Heart right ventricle (tissue), 16 donors: Measurements from ENCODE around the gene STRA8. TPM values are rescaled to one million over a fixed set of nuclear protein-coding genes. Genes with fewer than 3 reads are reported as not detected.

Source experiments
- ATAC-seq, 8 donors: fragments of 200-7000 bp; cut with Tn5 transposase; one replicate each; pipeline ENCODE4 v1.9.1; 2020; ENCODE audit warnings: mild to moderate bottlenecking in 8 of 8, moderate library complexity in 8 of 8, moderate number of reproducible peaks in 1 of 8
- DNase-seq, 2 donors: peaks; one replicate each; pipeline ENCODE4 v3.0.0-alpha.2; 2020
- H3K27ac ChIP-seq, 10 donors: fragments of 200-600 bp; sonication (generic) in 2 of 10; one replicate each; pipeline versions ENCODE4 v1.5.0 to v1.8.0; 2020 to 2022; ENCODE audit warnings: mild to moderate bottlenecking in 3 of 10
- H3K27me3 ChIP-seq, 7 donors: fragments of 200-600 bp; one replicate each; pipeline ENCODE4 v1.8.0; 2021 to 2022; ENCODE audit warnings: mild to moderate bottlenecking in 2 of 7
- H3K36me3 ChIP-seq, 9 donors: fragments of 200-600 bp; sonication (generic) in 1 of 9; one replicate each; pipeline versions ENCODE4 v1.5.0 to v1.8.0; 2020 to 2022; ENCODE audit warnings: mild to moderate bottlenecking in 2 of 9
- H3K4me1 ChIP-seq, 9 donors: fragments of 200-600 bp; sonication (generic) in 1 of 9; one replicate each; pipeline versions ENCODE4 v1.5.0 to v1.8.0; 2020 to 2022; ENCODE audit warnings: mild to moderate bottlenecking in 4 of 9
- H3K4me3 ChIP-seq, 10 donors: fragments of 200-600 bp; sonication (generic) in 2 of 10; one replicate each; pipeline versions ENCODE4 v1.5.0 to v1.8.0; 2020 to 2022; ENCODE audit warnings: mild to moderate bottlenecking in 7 of 10, moderate library complexity in 2 of 10
- H3K9me3 ChIP-seq, 11 donors: fragments of 200-600 bp in 10 of 11; sonication (generic) in 2 of 11; one replicate each; pipeline versions ENCODE4 v1.5.0 to v1.8.0; 2013 to 2022; ENCODE audit warnings: mild to moderate bottlenecking in 2 of 11, control low read depth in 1 of 11, moderate library complexity in 1 of 11
- WGBS, 2 donors: extraction: QIAGEN DNeasy Blood & Tissue Kit; methylation state at CpG; one replicate each; pipeline ENCODE4 v1.1.7; 2013; ENCODE audit warnings: inconsistent platforms in 1 of 2; 5-methylcytosine and 5-hydroxymethylcytosine counted together
- intact Hi-C, 10 donors: fragments of 100-400 bp; cut with DNase I; formaldehyde crosslinking; loops; one replicate each; pipeline versions ENCODE4 v1.11.1 to v1.14.2; 2022
- polyA plus RNA-seq, 2 donors: library from polyadenylated mRNA; stranded (reverse); fragments of 200-250 nt; gene quantifications; one replicate each; pipeline ENCODE4 v1.2.3, GENCODE V29; 2013
- total RNA-seq, 10 donors: library from RNA; stranded (reverse); fragmentation: NEBNext Ultra II Directional in 3 of 10; extraction: Animal tissue kit (Norgen Biotek cat#: 25700) in 3 of 10; gene quantifications; one replicate each; pipeline versions ENCODE4 v1.2.1 to v1.2.4, GENCODE V29; 2021 to 2023
- TF ChIP-seq, protein P1 (sequence below), 9 donors: fragments of 200-600 bp; sonication (generic) in 2 of 9; IDR thresholded peaks; one replicate each; pipeline versions ENCODE4 v1.5.0 to v1.8.0; 2021 to 2022; ENCODE audit warnings: antibody characterized with exemption in 9 of 9, mild to moderate bottlenecking in 5 of 9, moderate library complexity in 1 of 9
- donor health status: Arrhythmogenic right ventricular cardiomyopathy.
- donor health status: ischemic (EF 13 %, LVEDD 7.1; RV severe dilation, severe dysfunction).
- donor health status: healthy with polysubstance abuse.
- donor health status: DM: no; HTN: yes; CAD: no.
- donor health status: DM: no; HTN: no; CAD: no.
- donor health status: ischemic (EF 25% LVEDD 6.9; RV normal size, moderate dysfunction).
- donor health status: ischemic (EF 25% LVEDD 5.7; RV mildly dilated, moderate dysfunction).
- donor health status: healthy.
- donor health status: DM: yes; HTN: yes; CAD: no.
- donor health status: Ischemic cardiomyopathy.
- donor health status: ischemic (EF 35%, LVEDD 5.7; RV mildly dilated, moderate dysfunction).
- donor health status: nonischemic (EF 11% LVEDD 7.7; RV severe dilation, severe dysfunction).
- donor health status: DM: yes; HTN: yes; CAD: no.
- donor health status: PGD.
- donor health status: ischemic (EF 29% LVEDD 5.4; RV normal size, mild dysfunction).
- donor health status: nonischemic (EF 23%, LVEDD 6.1; RV moderate dilation, normal function).

The STRA8 gene
- total and polyA plus RNA-seq, 12 donors = not detected

DNA sequence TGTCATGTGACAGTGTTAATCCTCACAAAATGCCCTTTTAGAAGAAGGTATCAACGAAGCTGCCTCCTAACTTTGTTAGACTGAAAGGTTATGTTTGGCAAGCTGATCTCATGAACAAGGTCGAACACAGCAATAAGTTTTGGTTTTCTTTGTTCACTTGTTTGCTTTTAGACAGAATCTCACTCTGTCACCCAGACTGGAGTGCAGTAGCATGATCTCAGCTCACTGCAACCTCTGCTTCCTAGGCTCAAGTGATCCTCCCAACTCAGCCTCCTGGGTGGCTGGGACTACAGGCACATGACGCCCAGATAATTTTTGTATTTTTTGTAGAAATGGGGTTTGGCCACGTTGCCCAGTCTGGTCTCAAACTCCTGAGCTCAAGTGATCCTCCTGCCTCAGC is 1.1 kb downstream of the STRA8 start:
- no peaks in the 10 kb centered on the region for H3K4me1 ChIP-seq
- H3K4me3 ChIP-seq = no peak overlapping the region
- H3K9me3 ChIP-seq = no peaks in the 10 kb centered on the region
- H3K36me3 ChIP-seq = no peaks in the 10 kb centered on the region
- ATAC-seq (no peak), DNase-seq (no peak)
- TF ChIP-seq, protein P1, sequence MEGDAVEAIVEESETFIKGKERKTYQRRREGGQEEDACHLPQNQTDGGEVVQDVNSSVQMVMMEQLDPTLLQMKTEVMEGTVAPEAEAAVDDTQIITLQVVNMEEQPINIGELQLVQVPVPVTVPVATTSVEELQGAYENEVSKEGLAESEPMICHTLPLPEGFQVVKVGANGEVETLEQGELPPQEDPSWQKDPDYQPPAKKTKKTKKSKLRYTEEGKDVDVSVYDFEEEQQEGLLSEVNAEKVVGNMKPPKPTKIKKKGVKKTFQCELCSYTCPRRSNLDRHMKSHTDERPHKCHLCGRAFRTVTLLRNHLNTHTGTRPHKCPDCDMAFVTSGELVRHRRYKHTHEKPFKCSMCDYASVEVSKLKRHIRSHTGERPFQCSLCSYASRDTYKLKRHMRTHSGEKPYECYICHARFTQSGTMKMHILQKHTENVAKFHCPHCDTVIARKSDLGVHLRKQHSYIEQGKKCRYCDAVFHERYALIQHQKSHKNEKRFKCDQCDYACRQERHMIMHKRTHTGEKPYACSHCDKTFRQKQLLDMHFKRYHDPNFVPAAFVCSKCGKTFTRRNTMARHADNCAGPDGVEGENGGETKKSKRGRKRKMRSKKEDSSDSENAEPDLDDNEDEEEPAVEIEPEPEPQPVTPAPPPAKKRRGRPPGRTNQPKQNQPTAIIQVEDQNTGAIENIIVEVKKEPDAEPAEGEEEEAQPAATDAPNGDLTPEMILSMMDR (IDR thresholded peaks at IDR 0.05) = no peak
- H3K27ac ChIP-seq = no peak overlapping the region
- intact Hi-C loops = no loop called here
- H3K27me3 ChIP-seq = no peaks in the 10 kb centered on the region
- WGBS, 2 donors = 78 to 81% methylated on average over 4 of the region's 4 CpGs

- no peak for DNase-seq
- Histone ChIP-seq H3K36me3 (no peaks in the 10 kb centered on the region), H3K4me1 (no peaks in the 10 kb centered on the region), H3K27me3 (no peaks in the 10 kb centered on the region), H3K4me3 (no peak overlapping the region), H3K27ac (no peak overlapping the region), H3K9me3 (no peaks in the 10 kb centered on the region)
- no peak for ATAC-seq
- TF ChIP-seq, protein P1 (IDR thresholded peaks at IDR 0.05) = no peak
- WGBS, 2 donors = 92 to 94% methylated on average over 5 of the region's 5 CpGs
- intact Hi-C loops = no loop called here
Observed at GRCh38 chr7:135235841-135236240, 2.2 kb downstream of the STRA8 start.

- TF ChIP-seq, protein P1 (IDR thresholded peaks at IDR 0.05) = no peak
- ATAC-seq (no peak), DNase-seq (no peak)
- H3K36me3 ChIP-seq = no peaks in the 10 kb centered on the region
- H3K27ac ChIP-seq = no peak overlapping the region
- WGBS, 2 donors = 79 to 91% methylated on average over 2 of the region's 2 CpGs
- no peaks in the 10 kb centered on the region for H3K9me3 ChIP-seq
- H3K4me3 ChIP-seq = no peak overlapping the region
- intact Hi-C loops = no loop called here
- H3K4me1 ChIP-seq = no peaks in the 10 kb centered on the region
- H3K27me3 ChIP-seq = no peaks in the 10 kb centered on the region
Observed at GRCh38 chr7:135236727-135237126, 3.1 kb downstream of the STRA8 start.

- Histone ChIP-seq H3K4me1 (no peaks in the 10 kb centered on the region), H3K36me3 (no peaks in the 10 kb centered on the region), H3K9me3 (no peaks in the 10 kb centered on the region), H3K4me3 (no peak overlapping the region), H3K27ac (no peak overlapping the region), H3K27me3 (no peaks in the 10 kb centered on the region)
- 83 to 89% methylated on average over 11 of the region's 11 CpGs for WGBS, 2 donors
- intact Hi-C loops = no loop called here
- ATAC-seq (no peak), DNase-seq (no peak)
- TF ChIP-seq, protein P1 (IDR thresholded peaks at IDR 0.05) = peak in 5 of 9 donors; percentile 9 to 36 (median 16)
Observed at GRCh38 chr7:135238112-135238744, 4.6 kb downstream of the STRA8 start.
